K562 (cell line): ENCODE data around the gene SDR42E2. TPM values are rescaled to one million over a fixed set of nuclear protein-coding genes. Genes with fewer than 3 reads are reported as not detected.

Source experiments
- BCL6 ChIP-seq: fragments of 250-450 bp; sonication (Bioruptor Pico); IDR thresholded peaks from 2 replicates; pipeline ENCODE4 v1.4.0; 2020
- CREM ChIP-seq: IDR thresholded peaks from 2 replicates; pipeline ENCODE4 v1.6.1; 2014; ENCODE audit warnings: antibody characterized with exemption, low read depth
- HDGF ChIP-seq: fragments of 450-650 bp; IDR thresholded peaks from 2 replicates; pipeline ENCODE4 v1.6.1; 2016
- MAZ ChIP-seq, 2 experiments: fragments of 450-650 bp in 1 of 2; sonication (generic) in 1 of 2; formaldehyde crosslinking; IDR thresholded peaks in 1 of 2; conservative IDR thresholded peaks in 1 of 2; 2 replicates each; pipeline versions ENCODE4 v1.4.0 to v1.5.0; 2020; ENCODE audit warnings: mild to moderate bottlenecking in 1 of 2, missing genetic modification reagents in 1 of 2
- NFRKB ChIP-seq: fragments of 450-650 bp; IDR thresholded peaks from 2 replicates; pipeline ENCODE4 v1.6.1; 2016; ENCODE audit warnings: low read depth
- RBM39 ChIP-seq: fragments of 200-400 bp; formaldehyde crosslinking; optimal IDR thresholded peaks from 2 replicates; pipeline ENCODE3; 2018; ENCODE audit warnings: low read depth, low read length
- RFX7 ChIP-seq: fragments of 250-450 bp; sonication (Bioruptor Pico); IDR thresholded peaks from 2 replicates; pipeline ENCODE4 v1.5.1; 2021; ENCODE audit warnings: mild to moderate bottlenecking
- SIN3A ChIP-seq, 2 experiments: fragments of 150-350 bp in 1 of 2; IDR thresholded peaks; 2 replicates each; pipeline ENCODE4 v1.6.1; 2011 to 2016; ENCODE audit warnings: borderline replicate concordance in 2 of 2, low read depth in 2 of 2, low read length in 2 of 2, mild to moderate bottlenecking in 2 of 2, moderate library complexity in 2 of 2; ENCODE audit not compliant: control insufficient read depth in 1 of 2
- SMAD4 ChIP-seq: fragments of 250-450 bp; sonication (Bioruptor Pico); conservative IDR thresholded peaks from 2 replicates; pipeline ENCODE4 v1.8.0; 2021; ENCODE audit warnings: inconsistent platforms, mild to moderate bottlenecking, moderate library complexity
- TFAM ChIP-seq: fragments of 250-450 bp; sonication (Bioruptor Pico); conservative IDR thresholded peaks from 2 replicates; pipeline ENCODE4 v1.5.0; 2021; ENCODE audit warnings: mild to moderate bottlenecking, moderate library complexity
- U2AF2 ChIP-seq: fragments of 200-400 bp; formaldehyde crosslinking; optimal IDR thresholded peaks from 2 replicates; pipeline ENCODE3; 2017; ENCODE audit warnings: low read depth, mild to moderate bottlenecking, low read length
- ZNF146 ChIP-seq: IDR thresholded peaks from one replicate; pipeline ENCODE4 v1.6.1; 2018; ENCODE audit warnings: missing compliant biosample characterization; ENCODE audit not compliant: unreplicated experiment
- ZNF24 ChIP-seq: fragments of 450-650 bp; IDR thresholded peaks from 2 replicates; pipeline ENCODE4 v1.6.1; 2016
- ZNF583 ChIP-seq: fragments of 250-450 bp; sonication (Bioruptor Pico); IDR thresholded peaks from 2 replicates; pipeline ENCODE4 v1.4.0; 2020
- ZNF696 ChIP-seq: fragments of 250-450 bp; sonication (Bioruptor Pico); conservative IDR thresholded peaks from 2 replicates; pipeline ENCODE4 v1.4.0; 2020; ENCODE audit warnings: mild to moderate bottlenecking, moderate library complexity
- ZNF764 ChIP-seq: fragments of 250-450 bp; sonication (Bioruptor Pico); IDR thresholded peaks from 2 replicates; pipeline ENCODE4 v1.4.0; 2020; ENCODE audit warnings: low read depth, mild to moderate bottlenecking, moderate library complexity
- ZNF830 ChIP-seq: fragments of 250-450 bp; sonication (Bioruptor Pico); IDR thresholded peaks from 2 replicates; pipeline ENCODE4 v1.5.0; 2021; ENCODE audit warnings: mild to moderate bottlenecking
- polyA plus RNA-seq, 8 experiments: library from polyadenylated mRNA; depleted of rRNA in 4 of 8; stranded (reverse) in 5 of 8; unstranded in 3 of 8; fragments of >200 nt; fragmentation: Nextera tagmentation in 2 of 8; fragmentation: Illumina TruSeq in 1 of 8; extraction: Ambion mirVana in 2 of 8; extraction: Trizol in 1 of 8; gene quantifications; 2 replicates each; pipeline versions ENCODE4 v1.2.1 to v1.2.3, GENCODE V29; 2011 to 2014; ENCODE audit warnings: inconsistent platforms in 1 of 8, missing spikeins in 1 of 8
- total RNA-seq, 7 experiments: library from RNA; depleted of rRNA in 6 of 7; stranded (reverse); fragments of >200 nt in 6 of 7; fragmentation: Illumina TruSeq in 2 of 7; extraction: Trizol in 2 of 7; gene quantifications; 2 replicates each; pipeline versions ENCODE4 v1.2.1 to v1.2.3, GENCODE V29; 2011 to 2021; ENCODE audit warnings: low replicate concordance in 1 of 7
- TF ChIP-seq, protein P1 (sequence below): fragments of 450-650 bp; IDR thresholded peaks from 2 replicates; pipeline ENCODE4 v1.6.1; 2017; ENCODE audit warnings: antibody characterized with exemption
- TF ChIP-seq, protein P2 (sequence below): fragments of 250-450 bp; sonication (Bioruptor Pico); IDR thresholded peaks from 2 replicates; pipeline ENCODE4 v1.4.0; 2020; ENCODE audit warnings: mild to moderate bottlenecking, moderate library complexity
- TF ChIP-seq, protein P3 (sequence below): fragments of 250-450 bp; sonication (Bioruptor Pico); IDR thresholded peaks from 2 replicates; pipeline ENCODE4 v1.5.0; 2021
- TF ChIP-seq, protein P4 (sequence below): fragments of 450-650 bp; conservative IDR thresholded peaks from 2 replicates; pipeline ENCODE4 v1.6.1; 2016; ENCODE audit warnings: missing genetic modification characterization, low read depth, mild to moderate bottlenecking, control low read depth, missing compliant biosample characterization
- TF ChIP-seq, protein P5 (sequence below): sonication (generic); formaldehyde crosslinking; IDR thresholded peaks from 2 replicates; pipeline ENCODE4 v1.4.0; 2020; ENCODE audit warnings: mild to moderate bottlenecking, missing genetic modification reagents

SDR42E2 gene
- total and polyA plus RNA-seq, 9 of the 15 experiments (the other 6 are each of a cell fraction or from before 2014, with no cell fraction given), result 0.03 to 0.07 (median 0.04) TPM; not detected in 4

DNA sequence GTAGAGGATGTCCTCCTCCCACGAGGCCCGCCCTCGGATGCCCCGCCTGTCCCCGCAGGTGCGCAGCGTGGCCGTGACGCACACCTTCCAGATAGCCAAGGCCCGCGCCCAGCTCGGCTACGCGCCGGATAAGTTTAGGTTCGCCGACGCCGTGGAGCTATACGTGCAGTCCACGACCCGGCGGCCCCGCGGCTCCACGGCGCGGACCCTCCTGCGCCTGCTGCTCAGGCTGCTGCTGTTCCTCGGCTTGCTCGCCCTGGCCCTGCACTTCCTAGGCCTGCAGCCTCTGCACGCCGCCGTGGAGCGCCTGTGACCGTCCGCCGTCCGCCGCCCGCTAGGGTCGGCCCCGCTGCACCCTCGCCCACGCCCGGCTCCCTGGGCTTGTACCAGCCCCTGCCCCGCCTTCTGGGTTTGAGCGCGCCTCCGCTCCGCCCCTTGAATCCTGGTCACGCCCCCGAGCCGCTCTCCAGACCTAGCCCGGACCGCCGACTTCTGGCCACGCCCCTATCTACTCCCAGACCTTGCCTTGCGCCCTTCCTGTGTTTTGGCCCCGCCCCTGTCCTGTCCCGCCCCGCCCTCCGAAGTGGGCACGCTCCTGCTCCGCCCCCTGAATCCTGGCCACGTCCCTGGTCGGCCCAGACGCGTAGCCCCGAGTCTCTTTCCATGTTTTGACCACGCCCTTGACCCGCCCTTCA is 27.9 kb downstream of the SDR42E2 start (continued):
- TF ChIP-seq ZNF764 (CRISPR knock-in tag) (no peak), BCL6 (CRISPR knock-in tag) (no peak), ZNF24 (no peak), ZNF146 (CRISPR knock-in tag) (no peak), RFX7 (CRISPR knock-in tag) (no peak), CREM (no peak), SMAD4 (0 out of 2 replicates have a peak, but pooled peaks have one; percentile 28), U2AF2 (no peak), HDGF (no peak), TFAM (CRISPR knock-in tag) (no peak), SIN3A (IDR thresholded peaks at IDR 0.05; ENCODE audit: borderline replicate concordance in 2 of 2, control insufficient read depth in 1 of 2, low read depth in 2 of 2, low read length in 2 of 2) (peak in 1 of 2 experiments; percentile 9; a peak in 1 of 4 replicates), RBM39 (no peak), MAZ (CRISPR knock-in tag; conservative IDR thresholded peaks at IDR 0.05 in 1 of 2, IDR thresholded peaks at IDR 0.05 in 1 of 2) (peak in 1 of 2 experiments; percentile 50; a peak in 3 of 4 replicates), ZNF830 (CRISPR knock-in tag) (no peak), ZNF696 (CRISPR knock-in tag) (no peak), NFRKB (no peak), ZNF583 (CRISPR knock-in tag) (no peak)
- TF ChIP-seq, protein P1, sequence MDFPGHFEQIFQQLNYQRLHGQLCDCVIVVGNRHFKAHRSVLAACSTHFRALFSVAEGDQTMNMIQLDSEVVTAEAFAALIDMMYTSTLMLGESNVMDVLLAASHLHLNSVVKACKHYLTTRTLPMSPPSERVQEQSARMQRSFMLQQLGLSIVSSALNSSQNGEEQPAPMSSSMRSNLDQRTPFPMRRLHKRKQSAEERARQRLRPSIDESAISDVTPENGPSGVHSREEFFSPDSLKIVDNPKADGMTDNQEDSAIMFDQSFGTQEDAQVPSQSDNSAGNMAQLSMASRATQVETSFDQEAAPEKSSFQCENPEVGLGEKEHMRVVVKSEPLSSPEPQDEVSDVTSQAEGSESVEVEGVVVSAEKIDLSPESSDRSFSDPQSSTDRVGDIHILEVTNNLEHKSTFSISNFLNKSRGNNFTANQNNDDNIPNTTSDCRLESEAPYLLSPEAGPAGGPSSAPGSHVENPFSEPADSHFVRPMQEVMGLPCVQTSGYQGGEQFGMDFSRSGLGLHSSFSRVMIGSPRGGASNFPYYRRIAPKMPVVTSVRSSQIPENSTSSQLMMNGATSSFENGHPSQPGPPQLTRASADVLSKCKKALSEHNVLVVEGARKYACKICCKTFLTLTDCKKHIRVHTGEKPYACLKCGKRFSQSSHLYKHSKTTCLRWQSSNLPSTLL, result no peak
- TF ChIP-seq, protein P2, sequence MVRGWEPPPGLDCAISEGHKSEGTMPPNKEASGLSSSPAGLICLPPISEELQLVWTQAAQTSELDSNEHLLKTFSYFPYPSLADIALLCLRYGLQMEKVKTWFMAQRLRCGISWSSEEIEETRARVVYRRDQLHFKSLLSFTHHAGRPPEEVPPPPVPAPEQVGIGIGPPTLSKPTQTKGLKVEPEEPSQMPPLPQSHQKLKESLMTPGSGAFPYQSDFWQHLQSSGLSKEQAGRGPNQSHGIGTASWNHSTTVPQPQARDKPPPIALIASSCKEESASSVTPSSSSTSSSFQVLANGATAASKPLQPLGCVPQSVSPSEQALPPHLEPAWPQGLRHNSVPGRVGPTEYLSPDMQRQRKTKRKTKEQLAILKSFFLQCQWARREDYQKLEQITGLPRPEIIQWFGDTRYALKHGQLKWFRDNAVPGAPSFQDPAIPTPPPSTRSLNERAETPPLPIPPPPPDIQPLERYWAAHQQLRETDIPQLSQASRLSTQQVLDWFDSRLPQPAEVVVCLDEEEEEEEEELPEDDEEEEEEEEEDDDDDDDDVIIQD (CRISPR knock-in tag), result no peak
- TF ChIP-seq, protein P3, sequence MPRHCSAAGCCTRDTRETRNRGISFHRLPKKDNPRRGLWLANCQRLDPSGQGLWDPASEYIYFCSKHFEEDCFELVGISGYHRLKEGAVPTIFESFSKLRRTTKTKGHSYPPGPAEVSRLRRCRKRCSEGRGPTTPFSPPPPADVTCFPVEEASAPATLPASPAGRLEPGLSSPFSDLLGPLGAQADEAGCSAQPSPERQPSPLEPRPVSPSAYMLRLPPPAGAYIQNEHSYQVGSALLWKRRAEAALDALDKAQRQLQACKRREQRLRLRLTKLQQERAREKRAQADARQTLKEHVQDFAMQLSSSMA (CRISPR knock-in tag), result no peak
- TF ChIP-seq, protein P4, sequence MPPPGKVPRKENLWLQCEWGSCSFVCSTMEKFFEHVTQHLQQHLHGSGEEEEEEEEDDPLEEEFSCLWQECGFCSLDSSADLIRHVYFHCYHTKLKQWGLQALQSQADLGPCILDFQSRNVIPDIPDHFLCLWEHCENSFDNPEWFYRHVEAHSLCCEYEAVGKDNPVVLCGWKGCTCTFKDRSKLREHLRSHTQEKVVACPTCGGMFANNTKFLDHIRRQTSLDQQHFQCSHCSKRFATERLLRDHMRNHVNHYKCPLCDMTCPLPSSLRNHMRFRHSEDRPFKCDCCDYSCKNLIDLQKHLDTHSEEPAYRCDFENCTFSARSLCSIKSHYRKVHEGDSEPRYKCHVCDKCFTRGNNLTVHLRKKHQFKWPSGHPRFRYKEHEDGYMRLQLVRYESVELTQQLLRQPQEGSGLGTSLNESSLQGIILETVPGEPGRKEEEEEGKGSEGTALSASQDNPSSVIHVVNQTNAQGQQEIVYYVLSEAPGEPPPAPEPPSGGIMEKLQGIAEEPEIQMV (tag), result no peak
- TF ChIP-seq, protein P5, sequence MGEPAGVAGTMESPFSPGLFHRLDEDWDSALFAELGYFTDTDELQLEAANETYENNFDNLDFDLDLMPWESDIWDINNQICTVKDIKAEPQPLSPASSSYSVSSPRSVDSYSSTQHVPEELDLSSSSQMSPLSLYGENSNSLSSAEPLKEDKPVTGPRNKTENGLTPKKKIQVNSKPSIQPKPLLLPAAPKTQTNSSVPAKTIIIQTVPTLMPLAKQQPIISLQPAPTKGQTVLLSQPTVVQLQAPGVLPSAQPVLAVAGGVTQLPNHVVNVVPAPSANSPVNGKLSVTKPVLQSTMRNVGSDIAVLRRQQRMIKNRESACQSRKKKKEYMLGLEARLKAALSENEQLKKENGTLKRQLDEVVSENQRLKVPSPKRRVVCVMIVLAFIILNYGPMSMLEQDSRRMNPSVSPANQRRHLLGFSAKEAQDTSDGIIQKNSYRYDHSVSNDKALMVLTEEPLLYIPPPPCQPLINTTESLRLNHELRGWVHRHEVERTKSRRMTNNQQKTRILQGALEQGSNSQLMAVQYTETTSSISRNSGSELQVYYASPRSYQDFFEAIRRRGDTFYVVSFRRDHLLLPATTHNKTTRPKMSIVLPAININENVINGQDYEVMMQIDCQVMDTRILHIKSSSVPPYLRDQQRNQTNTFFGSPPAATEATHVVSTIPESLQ (CRISPR knock-in tag), result 0 out of 2 replicates have a peak, but pooled peaks have one; percentile 44
